HEK293 (cell line): ENCODE data around the gene CDH12.

Experiments
- RBAK ChIP-seq: fragments of 450-650 bp; formaldehyde crosslinking; IDR thresholded peaks from 2 replicates; pipeline ENCODE4 v1.5.1; 2016; ENCODE audit warnings: missing biosample characterization, missing genetic modification characterization
- ZEB2 ChIP-seq: fragments of 450-650 bp; formaldehyde crosslinking; IDR thresholded peaks from 2 replicates; pipeline ENCODE4 v1.5.1; 2016; ENCODE audit warnings: missing biosample characterization, missing genetic modification characterization
- ZFP37 ChIP-seq: fragments of 450-650 bp; formaldehyde crosslinking; IDR thresholded peaks from 2 replicates; pipeline ENCODE4 v1.5.1; 2016; ENCODE audit warnings: missing biosample characterization, missing genetic modification characterization
- ZNF169 ChIP-seq: fragments of 450-650 bp; formaldehyde crosslinking; IDR thresholded peaks from 2 replicates; pipeline ENCODE4 v1.5.1; 2016; ENCODE audit warnings: missing biosample characterization, missing genetic modification characterization
- ZNF274 ChIP-seq, 2 experiments: fragments of 200-500 bp in 1 of 2; fragments of 450-650 bp in 1 of 2; sonication (Bioruptor generic) in 1 of 2; formaldehyde crosslinking in 1 of 2; IDR thresholded peaks; 2 replicates each; pipeline versions ENCODE4 v1.5.1 to v1.6.1; 2014 to 2016; ENCODE audit warnings: borderline replicate concordance in 1 of 2, inconsistent platforms in 1 of 2, low read length in 1 of 2, missing biosample characterization in 1 of 2, missing genetic modification characterization in 1 of 2
- ZNF692 ChIP-seq: fragments of 450-650 bp; formaldehyde crosslinking; IDR thresholded peaks from 2 replicates; pipeline ENCODE4 v1.5.1; 2016; ENCODE audit warnings: missing biosample characterization, missing genetic modification characterization
- ZNF701 ChIP-seq: fragments of 450-650 bp; formaldehyde crosslinking; IDR thresholded peaks from 2 replicates; pipeline ENCODE4 v1.5.1; 2016; ENCODE audit warnings: missing biosample characterization, missing genetic modification characterization
- TF ChIP-seq, protein P1 (sequence below): fragments of 450-650 bp; formaldehyde crosslinking; IDR thresholded peaks from 2 replicates; pipeline ENCODE4 v1.5.1; 2016; ENCODE audit warnings: missing biosample characterization, missing genetic modification characterization
- TF ChIP-seq, protein P2 (sequence below): fragments of 450-650 bp; formaldehyde crosslinking; IDR thresholded peaks from 2 replicates; pipeline ENCODE4 v1.5.1; 2016; ENCODE audit warnings: missing biosample characterization, missing genetic modification characterization
- TF ChIP-seq, protein P3 (sequence below): fragments of 450-650 bp; formaldehyde crosslinking; IDR thresholded peaks from 2 replicates; pipeline ENCODE4 v1.5.1; 2016; ENCODE audit warnings: missing biosample characterization, missing genetic modification characterization

DNA sequence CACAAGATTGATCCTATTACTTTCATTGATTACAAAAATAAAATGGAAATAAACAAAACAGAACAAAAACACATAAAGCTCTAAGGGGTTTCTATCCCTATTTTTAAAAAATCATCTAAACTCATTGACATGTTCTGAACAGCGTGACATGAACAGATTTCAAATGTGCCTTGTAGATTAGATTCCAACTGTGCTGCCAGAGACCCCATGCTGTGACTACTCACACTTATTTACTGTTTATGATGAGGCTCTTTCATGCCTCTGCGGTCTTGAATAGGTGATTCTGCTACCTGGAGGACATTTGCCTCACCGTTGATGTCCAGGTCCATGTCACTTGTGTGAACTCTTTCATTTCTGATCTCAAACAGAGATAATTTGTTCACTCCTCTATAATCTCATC, 990.2 kb downstream of the CDH12 start:
- TF ChIP-seq, protein P1, sequence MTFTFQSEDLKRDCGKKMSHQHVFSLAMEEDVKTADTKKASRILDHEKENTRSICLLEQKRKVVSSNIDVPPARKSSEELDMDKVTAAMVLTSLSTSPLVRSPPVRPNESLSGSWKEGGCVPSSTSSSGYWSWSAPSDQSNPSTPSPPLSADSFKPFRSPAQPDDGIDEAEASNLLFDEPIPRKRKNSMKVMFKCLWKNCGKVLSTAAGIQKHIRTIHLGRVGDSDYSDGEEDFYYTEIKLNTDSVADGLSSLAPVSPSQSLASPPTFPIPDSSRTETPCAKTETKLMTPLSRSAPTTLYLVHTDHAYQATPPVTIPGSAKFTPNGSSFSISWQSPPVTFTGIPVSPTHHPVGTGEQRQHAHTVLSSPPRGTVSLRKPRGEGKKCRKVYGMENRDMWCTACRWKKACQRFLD (tag by site-specific recombination) = no peak
- TF ChIP-seq, protein P2, sequence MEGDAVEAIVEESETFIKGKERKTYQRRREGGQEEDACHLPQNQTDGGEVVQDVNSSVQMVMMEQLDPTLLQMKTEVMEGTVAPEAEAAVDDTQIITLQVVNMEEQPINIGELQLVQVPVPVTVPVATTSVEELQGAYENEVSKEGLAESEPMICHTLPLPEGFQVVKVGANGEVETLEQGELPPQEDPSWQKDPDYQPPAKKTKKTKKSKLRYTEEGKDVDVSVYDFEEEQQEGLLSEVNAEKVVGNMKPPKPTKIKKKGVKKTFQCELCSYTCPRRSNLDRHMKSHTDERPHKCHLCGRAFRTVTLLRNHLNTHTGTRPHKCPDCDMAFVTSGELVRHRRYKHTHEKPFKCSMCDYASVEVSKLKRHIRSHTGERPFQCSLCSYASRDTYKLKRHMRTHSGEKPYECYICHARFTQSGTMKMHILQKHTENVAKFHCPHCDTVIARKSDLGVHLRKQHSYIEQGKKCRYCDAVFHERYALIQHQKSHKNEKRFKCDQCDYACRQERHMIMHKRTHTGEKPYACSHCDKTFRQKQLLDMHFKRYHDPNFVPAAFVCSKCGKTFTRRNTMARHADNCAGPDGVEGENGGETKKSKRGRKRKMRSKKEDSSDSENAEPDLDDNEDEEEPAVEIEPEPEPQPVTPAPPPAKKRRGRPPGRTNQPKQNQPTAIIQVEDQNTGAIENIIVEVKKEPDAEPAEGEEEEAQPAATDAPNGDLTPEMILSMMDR (tag by site-specific recombination) = no peak
- TF ChIP-seq, protein P3, sequence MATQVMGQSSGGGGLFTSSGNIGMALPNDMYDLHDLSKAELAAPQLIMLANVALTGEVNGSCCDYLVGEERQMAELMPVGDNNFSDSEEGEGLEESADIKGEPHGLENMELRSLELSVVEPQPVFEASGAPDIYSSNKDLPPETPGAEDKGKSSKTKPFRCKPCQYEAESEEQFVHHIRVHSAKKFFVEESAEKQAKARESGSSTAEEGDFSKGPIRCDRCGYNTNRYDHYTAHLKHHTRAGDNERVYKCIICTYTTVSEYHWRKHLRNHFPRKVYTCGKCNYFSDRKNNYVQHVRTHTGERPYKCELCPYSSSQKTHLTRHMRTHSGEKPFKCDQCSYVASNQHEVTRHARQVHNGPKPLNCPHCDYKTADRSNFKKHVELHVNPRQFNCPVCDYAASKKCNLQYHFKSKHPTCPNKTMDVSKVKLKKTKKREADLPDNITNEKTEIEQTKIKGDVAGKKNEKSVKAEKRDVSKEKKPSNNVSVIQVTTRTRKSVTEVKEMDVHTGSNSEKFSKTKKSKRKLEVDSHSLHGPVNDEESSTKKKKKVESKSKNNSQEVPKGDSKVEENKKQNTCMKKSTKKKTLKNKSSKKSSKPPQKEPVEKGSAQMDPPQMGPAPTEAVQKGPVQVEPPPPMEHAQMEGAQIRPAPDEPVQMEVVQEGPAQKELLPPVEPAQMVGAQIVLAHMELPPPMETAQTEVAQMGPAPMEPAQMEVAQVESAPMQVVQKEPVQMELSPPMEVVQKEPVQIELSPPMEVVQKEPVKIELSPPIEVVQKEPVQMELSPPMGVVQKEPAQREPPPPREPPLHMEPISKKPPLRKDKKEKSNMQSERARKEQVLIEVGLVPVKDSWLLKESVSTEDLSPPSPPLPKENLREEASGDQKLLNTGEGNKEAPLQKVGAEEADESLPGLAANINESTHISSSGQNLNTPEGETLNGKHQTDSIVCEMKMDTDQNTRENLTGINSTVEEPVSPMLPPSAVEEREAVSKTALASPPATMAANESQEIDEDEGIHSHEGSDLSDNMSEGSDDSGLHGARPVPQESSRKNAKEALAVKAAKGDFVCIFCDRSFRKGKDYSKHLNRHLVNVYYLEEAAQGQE (tag by site-specific recombination) = no peak
- TF ChIP-seq ZNF274 (IDR thresholded peaks at IDR 0.05; ENCODE audit: low read length) (no peak), ZNF274 (tag by site-specific recombination; IDR thresholded peaks at IDR 0.05; ENCODE audit: borderline replicate concordance) (no peak), RBAK (tag by site-specific recombination) (no peak), ZEB2 (tag by site-specific recombination) (no peak), ZNF692 (no peak), ZNF169 (tag by site-specific recombination) (no peak), ZNF701 (tag by site-specific recombination) (no peak), ZFP37 (tag by site-specific recombination) (no peak)
